HG02870 (cell line): Measurements from ENCODE around the gene CD300E.
"Not testable (repeated sequence)": the region's sequence is repeated elsewhere in the genome, so short reads cannot be mapped to it uniquely, and the experiment has no call there.

Experiments used
- ATAC-seq: cut with Tn5 transposase; IDR thresholded peaks from one replicate; pipeline ENCODE4 v1.9.1; 2021; ENCODE audit warnings: mild to moderate bottlenecking, moderate library complexity; ENCODE audit not compliant: unreplicated experiment

CD300E gene

GRCh38 chr17:74601944-74602572, 21.5 kb downstream of the CD300E start:
- no peak for ATAC-seq

DNA sequence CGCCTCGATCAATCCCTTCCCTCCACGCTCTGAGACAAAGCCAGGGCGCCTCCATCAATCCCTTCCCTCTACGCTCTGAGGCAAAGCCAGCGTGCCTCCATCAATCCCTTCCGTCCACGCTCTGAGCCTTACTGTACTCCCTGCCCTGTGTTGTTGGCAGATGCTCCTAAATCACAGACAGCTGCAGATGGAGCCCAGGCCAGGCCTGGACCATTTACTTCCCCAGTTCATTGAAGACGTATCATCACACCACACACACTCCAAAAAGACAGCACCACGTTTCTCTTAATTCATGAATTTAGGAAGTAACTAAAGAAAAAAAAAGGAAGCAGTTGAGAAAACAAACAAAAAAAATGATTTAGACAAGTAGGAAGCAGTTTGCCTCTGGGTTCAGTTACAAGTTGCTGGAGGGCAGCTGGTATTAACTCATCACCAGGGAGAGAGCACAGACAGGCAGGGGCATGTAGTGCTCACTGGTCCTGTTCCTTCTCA, 24.0 kb downstream of the CD300E start:
- ATAC-seq = no peak

GRCh38 chr17:74599023-74599399, 24.5 kb downstream of the CD300E start:
- no peak for ATAC-seq

DNA sequence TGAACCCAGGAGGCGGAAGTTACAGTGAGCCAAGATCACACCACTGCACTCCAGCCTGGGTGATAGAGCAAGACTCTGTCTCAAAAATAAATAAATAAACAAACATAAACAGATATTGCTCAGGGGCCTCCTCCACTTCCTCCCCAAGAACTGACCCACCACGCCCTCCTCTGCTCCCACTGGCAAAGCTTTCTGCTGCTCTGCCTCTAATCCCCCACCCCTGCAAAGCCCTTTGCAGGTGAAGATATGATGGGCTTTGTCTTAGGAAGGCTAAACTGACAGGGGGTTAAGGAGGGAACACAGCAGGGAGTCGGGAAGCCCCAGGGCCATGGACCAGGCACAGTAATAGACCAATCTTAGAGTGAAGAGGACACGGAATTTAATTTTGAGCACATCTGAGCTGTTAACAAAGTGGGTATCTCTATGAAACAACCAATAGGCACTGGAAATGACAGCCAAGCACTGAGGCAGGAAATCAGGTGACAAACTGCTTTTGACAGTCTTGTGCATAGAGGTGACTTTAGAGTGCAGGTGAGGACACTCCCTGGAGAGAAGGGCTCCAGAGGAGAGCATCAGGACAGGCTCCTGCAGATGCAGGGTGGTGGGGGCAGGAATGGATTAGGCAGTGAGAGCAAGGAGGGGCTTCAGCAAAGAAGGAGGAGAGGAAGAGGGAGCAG, 25.1 kb downstream of the CD300E start:
- ATAC-seq = no peak

DNA sequence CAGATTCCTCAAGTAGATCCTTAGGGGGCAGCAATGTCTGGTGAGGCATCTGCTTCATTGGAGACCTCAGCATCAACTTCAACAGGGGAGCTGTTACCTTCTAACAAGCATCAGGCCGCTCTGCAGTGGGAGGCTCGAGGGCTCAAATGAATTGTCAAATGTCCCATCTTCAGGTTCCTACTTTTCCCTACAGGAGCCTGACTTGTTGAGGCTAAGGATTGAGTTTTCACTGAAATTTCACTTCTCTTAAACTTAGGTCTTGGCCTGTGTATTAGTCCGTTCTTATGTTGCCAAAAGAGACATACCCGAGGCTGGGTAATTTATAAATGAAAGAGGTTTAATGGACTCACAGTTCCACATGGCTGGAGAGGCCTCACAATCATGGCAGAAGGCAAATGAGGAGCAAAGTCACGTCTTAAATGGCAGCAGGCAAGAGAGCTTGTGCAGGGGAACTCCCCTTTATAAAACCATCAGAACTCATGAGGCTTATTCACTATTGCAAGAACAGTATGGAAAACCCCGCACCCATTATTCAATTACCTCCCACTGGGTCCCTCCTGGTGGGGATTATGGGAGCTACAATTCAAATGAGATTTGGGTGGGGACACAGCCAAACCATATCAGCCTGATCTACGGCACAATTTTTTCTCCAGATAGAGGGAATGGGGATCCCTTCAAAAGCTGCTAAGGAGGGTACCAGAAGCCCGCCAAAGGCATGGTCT, 26.3 kb downstream of the CD300E start:
- ATAC-seq = no peak

- no peak for ATAC-seq
Observed at GRCh38 chr17:74595037-74595750, 28.3 kb downstream of the CD300E start.

DNA sequence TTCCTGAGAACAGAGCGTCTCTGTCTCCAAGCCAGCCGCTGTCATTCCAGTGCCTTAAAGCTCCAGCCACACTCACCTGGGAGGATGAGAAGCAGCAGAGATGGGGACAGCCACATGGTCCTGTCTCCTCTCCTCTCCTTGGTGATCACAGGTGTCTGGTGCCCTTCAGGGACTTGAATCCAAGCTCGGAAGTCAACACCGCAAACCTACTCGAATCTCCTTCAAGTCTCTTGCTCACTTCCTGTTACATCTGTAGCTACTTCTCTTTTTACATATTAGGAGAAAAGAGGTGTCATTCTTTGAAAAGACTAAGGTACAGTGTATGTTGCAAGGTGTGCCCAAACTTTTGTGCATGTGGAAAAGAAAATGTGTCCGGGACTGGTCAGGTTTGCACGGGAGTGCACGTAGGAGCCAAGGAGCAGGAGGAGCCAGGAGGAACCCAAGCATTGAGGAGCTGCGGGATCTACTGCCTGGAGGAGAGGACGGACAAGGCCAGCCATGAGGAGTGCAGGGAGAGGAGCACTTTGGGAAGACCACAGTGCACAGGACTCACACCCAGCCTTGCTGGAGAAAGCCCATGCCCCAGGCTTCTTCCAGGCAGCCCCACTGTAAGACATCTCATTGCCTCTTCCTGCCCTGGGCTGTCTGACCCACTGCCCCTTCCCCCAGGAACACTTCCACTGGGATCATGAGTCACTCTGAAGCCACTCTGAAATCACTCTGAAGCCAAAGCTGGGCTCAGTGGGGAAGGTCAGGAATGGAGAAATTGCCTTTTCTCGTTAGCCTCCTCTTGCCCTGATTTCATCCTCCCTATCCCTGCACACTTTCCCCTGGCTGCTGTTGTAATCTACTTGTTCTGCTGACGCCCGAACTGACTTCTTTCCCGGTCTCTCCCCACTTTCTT, 31.2 kb downstream of the CD300E start, which contains the start of gene CD300LD:
TSS of gene CD300LD (minus strand) at position 197 of the 904 bp plus-strand sequence. CDS start at position 116, 81 bp downstream.
- no peak for ATAC-seq

- no peak for ATAC-seq
Observed at GRCh38 chr17:74591503-74591902, 32.0 kb downstream of the CD300E start.

DNA sequence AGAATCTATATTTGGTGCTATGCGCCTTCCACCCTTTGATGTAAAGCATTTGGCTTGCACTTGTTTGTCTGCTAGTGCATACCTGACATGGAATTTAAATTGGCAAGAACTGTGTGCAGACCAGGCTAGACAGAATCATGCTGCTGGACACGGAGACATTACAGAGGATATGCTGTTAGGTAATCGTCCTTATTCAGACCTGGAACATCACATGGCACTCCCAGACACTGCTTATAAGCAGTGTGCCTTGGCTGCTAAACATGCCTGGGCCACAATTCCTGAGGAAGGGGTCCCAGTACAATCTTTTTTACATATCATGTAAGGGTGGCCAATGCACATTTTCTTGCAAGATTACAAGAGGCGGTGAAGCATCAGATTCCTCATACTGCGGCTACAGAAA, 37.8 kb downstream of the CD300E start:
- no peak for ATAC-seq

- ATAC-seq = no peak
Observed at GRCh38 chr17:74584292-74585060, 39.1 kb downstream of the CD300E start.

GRCh38 chr17:74582633-74583032, 40.9 kb downstream of the CD300E start:
- ATAC-seq = no peak

GRCh38 chr17:74579900-74580299, 43.6 kb downstream of the CD300E start:
- no peak for ATAC-seq

GRCh38 chr17:74578979-74579378, 44.6 kb downstream of the CD300E start:
- no peak for ATAC-seq

GRCh38 chr17:74574489-74575142, 48.9 kb downstream of the CD300E start:
- ATAC-seq = no peak

GRCh38 chr17:74573635-74574034, 49.9 kb downstream of the CD300E start:
- not testable (repeated sequence) for ATAC-seq

GRCh38 chr17:74573169-74573568, 50.4 kb downstream of the CD300E start:
- ATAC-seq = no peak

DNA sequence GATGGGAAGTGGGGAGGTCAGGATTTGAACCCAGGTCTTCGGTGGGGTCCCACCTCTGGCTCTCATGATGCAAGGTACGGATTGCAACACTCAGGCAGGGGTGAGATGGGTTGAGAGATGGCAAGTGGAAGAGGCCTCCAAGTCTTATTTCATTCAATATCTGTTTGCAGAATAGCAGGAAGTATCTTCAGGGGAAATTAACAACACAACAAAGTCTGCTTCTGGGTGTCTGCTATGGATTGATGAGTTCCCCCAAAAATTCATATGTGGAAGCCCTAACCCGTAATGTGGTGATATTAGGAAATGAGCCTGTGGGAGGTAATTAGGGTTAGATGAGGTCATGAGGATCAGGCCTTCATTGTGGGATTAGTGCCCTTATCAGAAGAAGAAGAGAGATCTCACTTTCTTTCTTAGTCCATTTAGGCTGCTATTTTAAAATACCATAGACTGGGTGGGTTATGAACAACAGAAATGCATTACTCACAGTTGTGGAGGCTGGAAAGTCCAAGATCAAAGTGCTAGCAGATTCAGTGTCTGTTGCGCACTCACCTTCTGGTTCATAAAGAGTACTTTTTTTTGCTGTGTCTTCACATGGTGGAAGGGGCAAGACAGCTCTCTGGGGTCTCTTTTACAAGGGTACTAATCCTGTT, 51.8 kb downstream of the CD300E start:
- no peak for ATAC-seq
